Kidney tubule cell (primary cell): ENCODE measurements around the gene ADNP2.
A peak's percentile ranks its signal among the peaks of the same experiment; 100 is the strongest.
"Not testable (repeated sequence)": the region's sequence is repeated elsewhere in the genome, so short reads cannot be mapped to it uniquely, and the experiment has no call there.

Experiments
- DNase-seq: peaks from one replicate; pipeline ENCODE4 v3.0.0-alpha.2; 2018; ENCODE audit warnings: low spot score

The ADNP2 gene

GRCh38 chr18:80145196-80145804 is 36.2 kb downstream of the ADNP2 start:
- no peak for DNase-seq

- DNase-seq: peak; percentile 29
Observed at GRCh38 chr18:80147037-80147417, 38.0 kb downstream of the ADNP2 start.

- peak; percentile 89 for DNase-seq
Observed at GRCh38 chr18:80147418-80148325, 38.6 kb downstream of the ADNP2 start.

- DNase-seq: peak; percentile 22
Observed at GRCh38 chr18:80148326-80149199, 39.5 kb downstream of the ADNP2 start.

- no peak for DNase-seq
Observed at GRCh38 chr18:80149667-80150066, 40.6 kb downstream of the ADNP2 start.

- DNase-seq: no peak
Observed at GRCh38 chr18:80154293-80154692, 45.2 kb downstream of the ADNP2 start.

GRCh38 chr18:80157708-80158343 is 48.8 kb downstream of the ADNP2 start:
- peak; percentile 76 for DNase-seq

GRCh38 chr18:80158365-80158764 is 49.3 kb downstream of the ADNP2 start:
- DNase-seq: no peak

- DNase-seq: peak; percentile 18
Observed at GRCh38 chr18:80159713-80160636, 50.9 kb downstream of the ADNP2 start.

GRCh38 chr18:80161781-80162417 is 52.8 kb downstream of the ADNP2 start:
- no peak for DNase-seq

GRCh38 chr18:80163183-80163582 is 54.1 kb downstream of the ADNP2 start:
- no peak for DNase-seq

- not testable (repeated sequence) for DNase-seq
Observed at GRCh38 chr18:80164727-80165355, 55.8 kb downstream of the ADNP2 start.

- no peak for DNase-seq
Observed at GRCh38 chr18:80166240-80166639, 57.2 kb downstream of the ADNP2 start.

- no peak for DNase-seq
Observed at GRCh38 chr18:80166725-80167124, 57.7 kb downstream of the ADNP2 start.

GRCh38 chr18:80167331-80167730 is 58.3 kb downstream of the ADNP2 start:
- no peak for DNase-seq

GRCh38 chr18:80167931-80168330 is 58.9 kb downstream of the ADNP2 start:
- no peak for DNase-seq

GRCh38 chr18:80168346-80168745 is 59.3 kb downstream of the ADNP2 start:
- DNase-seq: no peak

- DNase-seq: peak; percentile 63
Observed at GRCh38 chr18:80168982-80169381, 59.9 kb downstream of the ADNP2 start.

- DNase-seq: peak; percentile 86
Observed at GRCh38 chr18:80169607-80170006, 60.5 kb downstream of the ADNP2 start.
